ENCODE results near the gene C13orf46.
A peak's percentile ranks its signal among the peaks of the same experiment; 100 is the strongest.

Gene C13orf46

DNA sequence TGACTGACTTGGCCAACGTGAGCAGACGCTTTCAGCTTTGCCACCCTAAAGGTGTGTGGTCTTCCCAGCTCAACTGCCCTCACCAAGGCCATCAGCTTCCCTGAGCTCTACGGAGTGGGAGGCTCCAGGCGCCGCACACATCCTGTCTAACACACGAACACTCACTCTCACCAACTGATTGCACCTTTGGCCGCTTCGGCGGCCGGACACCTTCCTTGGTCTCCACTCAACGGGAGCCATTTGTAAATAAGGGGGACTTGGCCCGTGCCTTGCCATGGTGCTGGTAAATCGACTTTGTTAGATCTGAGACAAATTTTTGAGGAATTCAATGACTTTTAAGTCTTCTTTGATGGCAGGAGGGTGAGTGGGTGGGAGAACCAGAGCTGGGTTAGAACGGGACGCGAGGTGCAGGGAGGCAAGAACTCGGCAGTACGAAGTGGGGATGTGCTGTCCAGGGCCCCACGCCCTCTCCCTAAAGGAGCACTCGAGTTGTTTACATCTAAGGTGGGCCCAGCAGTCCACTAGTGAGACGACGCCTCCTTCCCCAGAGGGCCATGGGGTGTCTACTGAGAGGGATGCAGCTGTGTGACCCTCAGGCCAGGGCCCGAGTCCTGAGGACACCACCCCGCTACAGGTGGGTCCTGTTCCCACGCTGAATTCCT lies 4.4 kb downstream of the C13orf46 start:
- no peak overlapping the region for H3K4me3 ChIP-seq (ENCODE audit: low read depth, low read length)
- H3K36me3 ChIP-seq: peaks cover 2% of the 10 kb centered on the region; the same call in 1 of the 2 replicates
- no peaks in the 10 kb centered on the region; the same call in 1 of the 2 replicates for H3K9me3 ChIP-seq
- H3K27me3 ChIP-seq: no peaks in the 10 kb centered on the region
- peak; percentile 3 for DNase-seq
- TF ChIP-seq, protein P1, sequence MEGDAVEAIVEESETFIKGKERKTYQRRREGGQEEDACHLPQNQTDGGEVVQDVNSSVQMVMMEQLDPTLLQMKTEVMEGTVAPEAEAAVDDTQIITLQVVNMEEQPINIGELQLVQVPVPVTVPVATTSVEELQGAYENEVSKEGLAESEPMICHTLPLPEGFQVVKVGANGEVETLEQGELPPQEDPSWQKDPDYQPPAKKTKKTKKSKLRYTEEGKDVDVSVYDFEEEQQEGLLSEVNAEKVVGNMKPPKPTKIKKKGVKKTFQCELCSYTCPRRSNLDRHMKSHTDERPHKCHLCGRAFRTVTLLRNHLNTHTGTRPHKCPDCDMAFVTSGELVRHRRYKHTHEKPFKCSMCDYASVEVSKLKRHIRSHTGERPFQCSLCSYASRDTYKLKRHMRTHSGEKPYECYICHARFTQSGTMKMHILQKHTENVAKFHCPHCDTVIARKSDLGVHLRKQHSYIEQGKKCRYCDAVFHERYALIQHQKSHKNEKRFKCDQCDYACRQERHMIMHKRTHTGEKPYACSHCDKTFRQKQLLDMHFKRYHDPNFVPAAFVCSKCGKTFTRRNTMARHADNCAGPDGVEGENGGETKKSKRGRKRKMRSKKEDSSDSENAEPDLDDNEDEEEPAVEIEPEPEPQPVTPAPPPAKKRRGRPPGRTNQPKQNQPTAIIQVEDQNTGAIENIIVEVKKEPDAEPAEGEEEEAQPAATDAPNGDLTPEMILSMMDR (IDR thresholded peaks at IDR 0.05; ENCODE audit: low read depth, low read length): no peak
- no peaks in the 10 kb centered on the region for H3K4me1 ChIP-seq

DNA sequence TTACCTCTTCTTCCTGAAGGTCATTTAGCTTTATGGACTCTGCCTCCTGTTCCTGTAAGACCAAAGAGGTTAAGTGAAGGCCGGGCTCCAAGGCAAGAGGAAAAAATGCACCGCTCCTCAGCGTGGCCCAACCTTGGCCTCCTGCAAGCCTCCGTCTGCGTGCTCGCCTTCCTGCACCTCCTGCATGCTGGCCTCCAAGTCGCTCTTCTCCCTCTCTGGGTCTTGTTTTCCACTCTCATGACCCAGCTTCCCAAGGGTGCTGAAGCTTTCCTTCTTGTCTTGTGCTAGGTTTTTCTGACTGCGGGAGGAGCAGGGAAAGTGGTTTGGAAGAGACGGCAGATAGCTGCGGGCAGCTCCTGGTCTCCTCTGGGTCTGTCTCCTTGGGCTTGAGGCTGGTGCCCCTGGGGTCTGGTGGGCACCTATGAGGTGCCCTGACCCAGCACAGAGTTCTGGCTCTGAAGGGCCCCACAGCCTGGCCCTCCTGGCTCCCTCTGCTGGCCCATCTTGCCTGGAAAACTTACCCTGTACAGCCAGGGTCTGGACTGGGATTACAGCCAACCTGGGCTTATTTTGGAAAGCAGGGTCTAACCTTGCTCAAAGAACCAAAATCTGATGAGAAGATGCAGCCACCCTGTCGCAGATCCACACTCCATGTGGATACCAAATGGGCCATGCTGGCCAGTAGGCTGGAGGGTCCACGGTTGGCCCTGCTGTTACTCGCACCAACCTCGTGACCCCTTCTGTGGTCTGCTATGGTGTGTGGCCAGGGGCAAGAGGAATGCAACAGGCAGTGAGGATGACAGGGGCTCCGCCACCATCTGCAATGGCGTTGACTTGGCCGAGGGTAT lies 5.2 kb downstream of the C13orf46 start:
- Histone ChIP-seq H3K9me3 (no peaks in the 10 kb centered on the region; the same call in 1 of the 2 replicates), H3K36me3 (peaks cover 2% of the 10 kb centered on the region; the same call in 1 of the 2 replicates), H3K4me1 (no peaks in the 10 kb centered on the region), H3K4me3 (ENCODE audit: low read depth, low read length) (no peak overlapping the region), H3K27me3 (no peaks in the 10 kb centered on the region)
- TF ChIP-seq, protein P1 (IDR thresholded peaks at IDR 0.05; ENCODE audit: low read depth, low read length): peak; percentile 12; the same call in 1 of the 2 replicates
- DNase-seq: peak; percentile 6

DNA sequence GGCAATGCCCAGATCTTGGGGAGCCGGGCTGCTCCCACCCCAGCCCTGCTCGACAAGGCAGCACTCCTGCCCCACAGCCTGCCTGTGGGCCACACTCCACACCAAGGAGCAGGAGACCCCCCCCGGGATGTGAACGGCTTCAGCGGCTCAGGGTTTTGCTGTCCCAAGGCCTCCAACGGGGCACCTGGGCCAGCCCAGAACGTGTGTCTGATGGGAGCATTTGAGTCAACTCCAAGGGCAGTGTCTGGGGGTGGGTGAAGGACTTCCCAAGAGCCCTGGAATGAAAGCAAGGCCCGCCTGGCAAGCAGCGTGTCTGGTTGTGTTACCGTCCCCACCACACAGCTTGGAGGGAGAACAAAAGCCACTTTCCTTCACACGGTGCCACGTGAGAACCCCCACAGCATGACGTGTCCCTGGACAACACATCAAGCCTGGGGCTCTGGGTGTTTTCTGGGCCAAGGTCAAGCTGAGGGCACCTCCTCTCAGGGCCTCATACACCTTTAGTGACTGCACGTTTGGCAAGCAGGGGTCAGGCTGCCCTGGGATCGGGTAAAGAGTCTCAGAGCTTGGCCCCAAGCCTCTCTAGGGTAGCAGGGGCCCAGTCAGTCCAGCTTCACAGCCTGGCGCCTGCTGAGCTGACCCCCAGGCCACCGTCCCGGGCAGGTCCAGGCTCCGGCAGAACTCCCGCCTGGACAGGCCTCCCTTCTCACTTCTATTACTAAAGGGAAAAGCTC lies 6.0 kb downstream of the C13orf46 start:
- Histone ChIP-seq H3K9me3 (no peaks in the 10 kb centered on the region; the same call in 1 of the 2 replicates), H3K4me1 (no peaks in the 10 kb centered on the region), H3K27me3 (no peaks in the 10 kb centered on the region), H3K36me3 (peaks cover 2% of the 10 kb centered on the region; the same call in 1 of the 2 replicates), H3K4me3 (ENCODE audit: low read depth, low read length) (no peak overlapping the region)
- TF ChIP-seq, protein P1 (IDR thresholded peaks at IDR 0.05; ENCODE audit: low read depth, low read length): no peak
- DNase-seq: peak; percentile 8

DNA sequence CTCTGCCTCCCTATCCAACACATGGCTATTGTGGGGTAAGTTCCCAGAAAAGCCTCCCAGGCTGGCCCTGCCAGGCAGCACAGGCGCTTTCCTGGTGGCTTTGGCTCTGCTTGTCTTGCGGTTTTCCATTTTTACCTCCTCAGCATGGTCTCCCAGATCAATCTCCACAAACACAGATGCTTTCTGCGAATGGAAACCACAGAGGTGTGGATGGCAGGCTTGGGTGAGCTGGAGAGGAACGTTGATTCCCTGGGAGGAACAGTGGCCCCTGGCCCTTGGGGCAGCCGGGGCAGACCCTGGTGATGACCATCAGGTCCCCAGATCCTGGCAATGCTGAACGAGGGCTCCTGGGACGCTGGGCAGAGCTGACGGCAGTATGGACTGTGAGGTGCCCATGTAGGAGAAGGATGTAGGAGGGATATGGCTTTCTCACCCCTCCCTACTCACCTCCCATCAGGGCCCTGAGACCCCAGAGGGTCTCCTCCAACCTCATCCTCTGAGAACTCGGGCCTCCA lies 6.6 kb downstream of the C13orf46 start:
- H3K36me3 ChIP-seq: peaks cover 2% of the 10 kb centered on the region; the same call in 1 of the 2 replicates
- H3K4me3 ChIP-seq (ENCODE audit: low read depth, low read length): no peak overlapping the region
- DNase-seq: peak; percentile 0
- H3K27me3 ChIP-seq: no peaks in the 10 kb centered on the region
- no peaks in the 10 kb centered on the region for H3K4me1 ChIP-seq
- no peaks in the 10 kb centered on the region; the same call in 1 of the 2 replicates for H3K9me3 ChIP-seq
- TF ChIP-seq, protein P1 (IDR thresholded peaks at IDR 0.05; ENCODE audit: low read depth, low read length): no peak

DNA sequence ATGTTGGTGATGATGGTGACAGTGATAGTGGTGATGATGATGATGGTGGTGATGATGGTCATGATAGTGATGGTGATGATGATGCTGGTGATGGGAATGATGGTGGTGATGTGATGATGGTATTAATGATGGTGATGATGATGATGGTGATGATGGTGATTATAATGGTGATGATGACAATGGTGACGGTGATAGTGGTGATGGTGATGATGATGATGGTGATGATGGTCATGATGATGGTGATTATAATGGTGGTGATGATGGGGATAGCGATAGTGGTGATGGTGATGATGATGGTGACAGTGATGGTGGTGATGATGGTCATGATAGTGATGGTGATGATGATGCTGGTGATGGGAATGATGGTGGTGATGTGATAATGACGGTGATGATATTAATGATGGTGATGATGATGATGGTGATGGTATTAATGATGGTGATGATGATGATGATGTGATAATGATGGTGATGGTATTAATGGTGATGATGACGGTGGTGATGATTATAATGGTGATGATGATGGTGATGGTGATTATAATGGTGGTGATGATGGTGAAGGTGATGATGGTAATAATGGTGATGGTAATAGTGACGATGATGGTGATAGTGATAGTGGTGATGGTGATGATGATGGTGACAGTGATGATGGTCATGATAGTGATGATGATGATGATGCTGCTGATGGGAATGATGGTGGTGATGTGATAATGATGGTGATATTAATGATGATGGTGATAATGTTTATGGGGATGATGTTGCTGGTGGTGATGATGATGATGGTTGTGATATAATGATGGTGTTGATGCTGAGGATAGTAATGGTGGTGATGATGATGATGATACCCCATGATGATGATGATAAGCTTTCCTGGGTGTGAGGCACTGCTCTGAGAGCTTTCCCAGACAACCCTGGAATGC lies 7.7 kb downstream of the C13orf46 start:
- no peak overlapping the region for H3K4me3 ChIP-seq (ENCODE audit: low read depth, low read length)

More for the DNA sequence above, 7.7 kb downstream of the C13orf46 start:
- H3K4me1 ChIP-seq: no peaks in the 10 kb centered on the region
- H3K36me3 ChIP-seq: 0 out of 2 replicates have a peak, but pooled peaks cover 2% of the 10 kb centered on the region
- no peak for DNase-seq
- H3K27me3 ChIP-seq: no peaks in the 10 kb centered on the region
- TF ChIP-seq, protein P1 (IDR thresholded peaks at IDR 0.05; ENCODE audit: low read depth, low read length): no peak
- H3K9me3 ChIP-seq: no peaks in the 10 kb centered on the region; the same call in 1 of the 2 replicates
